HG03442 (cell line): ENCODE results near the gene SLC6A8.
"Not testable (repeated sequence)": the region's sequence is repeated elsewhere in the genome, so short reads cannot be mapped to it uniquely, and the experiment has no call there.

Experiments
- ATAC-seq: cut with Tn5 transposase; IDR thresholded peaks from one replicate; pipeline ENCODE4 v1.9.1; 2021; ENCODE audit warnings: mild to moderate bottlenecking, moderate library complexity; ENCODE audit not compliant: unreplicated experiment

The SLC6A8 gene

GRCh38 chrX:153743468-153744209 is 55.9 kb downstream of the SLC6A8 start:
- not testable (repeated sequence) for ATAC-seq

GRCh38 chrX:153744210-153745066 is 56.7 kb downstream of the SLC6A8 start:
- ATAC-seq, result no peak

GRCh38 chrX:153745067-153745433 is 57.3 kb downstream of the SLC6A8 start:
- ATAC-seq, result not testable (repeated sequence)
